ENCODE measurements around the gene OSBPL1A.
A peak's percentile ranks its signal among the peaks of the same experiment; 100 is the strongest.

Gene OSBPL1A

DNA sequence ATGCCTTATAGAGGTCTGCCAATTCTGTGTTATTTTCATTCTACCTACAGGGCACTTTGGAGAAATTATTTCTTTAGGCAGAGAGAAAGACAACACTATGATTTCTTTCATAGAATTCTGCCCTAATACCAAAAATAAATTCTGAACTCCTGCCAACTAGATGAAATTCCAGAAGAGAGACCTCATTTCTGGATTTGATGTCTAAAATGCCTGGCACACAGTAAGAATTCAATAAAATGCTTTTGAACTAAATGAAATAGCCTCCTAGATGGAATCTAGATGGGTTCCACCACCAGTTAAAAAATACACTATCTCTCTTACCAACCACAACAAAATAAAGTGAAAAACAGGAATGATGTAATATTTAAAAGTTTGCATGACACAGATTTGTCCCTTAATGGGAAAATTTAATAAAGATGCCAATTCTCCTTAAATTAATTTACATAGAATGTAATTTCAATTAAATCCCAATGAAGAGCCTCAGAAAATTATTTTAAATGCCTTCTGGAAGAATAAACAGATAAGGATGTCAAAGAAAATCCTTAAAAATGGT is 75.0 kb downstream of the OSBPL1A start:
- ATAC-seq (no peak), DNase-seq (no peak)
- Mint-ChIP-seq H3K4me3 (no peak overlapping the region), H3K9me3 (no peaks in the 10 kb centered on the region), H3K4me1 (no peaks in the 10 kb centered on the region), H3K27ac (peak overlapping the region in 1 of 2 donors; percentile 65), H3K27me3 (no peaks in the 10 kb centered on the region)

DNA sequence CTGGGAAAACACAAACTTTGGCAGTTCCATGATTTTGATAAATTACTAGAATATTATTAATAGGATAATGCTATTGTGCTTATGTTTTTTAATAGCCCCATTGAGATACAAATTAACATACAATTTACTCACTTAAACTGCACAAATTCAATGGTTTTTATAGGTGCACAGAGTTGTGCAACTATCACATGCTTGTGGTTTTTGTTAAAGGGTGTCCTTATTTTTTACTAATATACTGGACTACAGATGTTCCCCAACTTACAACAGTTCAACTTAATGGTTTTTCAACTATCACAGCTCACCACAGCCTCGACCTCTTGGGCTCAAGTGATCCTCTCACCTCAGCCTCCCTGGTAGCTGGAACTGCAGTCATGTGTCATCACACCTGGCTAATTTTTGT is 76.6 kb downstream of the OSBPL1A start:
- peaks cover 4% of the 10 kb centered on the region for H3K4me1 Mint-ChIP-seq
- no peak for DNase-seq
- no peaks in the 10 kb centered on the region for H3K27me3 Mint-ChIP-seq
- no peaks in the 10 kb centered on the region for H3K9me3 Mint-ChIP-seq
- H3K27ac Mint-ChIP-seq = no peak overlapping the region
- ATAC-seq = no peak
- no peak overlapping the region for H3K4me3 Mint-ChIP-seq

DNA sequence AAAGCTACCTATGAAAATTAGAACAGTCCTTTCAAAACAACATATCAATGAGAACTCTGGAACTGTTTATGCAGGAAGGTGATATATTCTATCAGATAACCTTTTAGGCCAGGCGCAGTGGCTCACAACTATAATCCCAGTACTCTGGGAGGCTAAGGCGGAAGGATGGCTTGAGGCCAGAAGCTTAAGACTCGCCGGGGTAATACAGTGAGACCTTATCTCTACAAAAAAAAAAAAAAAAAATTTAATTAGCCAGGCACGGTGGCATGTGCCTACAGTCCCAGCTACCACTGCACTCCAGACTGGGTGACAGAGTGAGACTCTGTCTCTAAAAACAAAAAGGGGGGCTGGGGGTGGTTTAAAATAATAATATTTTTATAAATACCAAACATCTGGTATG is 77.9 kb downstream of the OSBPL1A start:
- no peak overlapping the region for H3K27ac Mint-ChIP-seq
- DNase-seq (no peak), ATAC-seq (no peak)
- no peaks in the 10 kb centered on the region for H3K27me3 Mint-ChIP-seq
- peaks cover 4% of the 10 kb centered on the region for H3K4me1 Mint-ChIP-seq
- no peaks in the 10 kb centered on the region for H3K9me3 Mint-ChIP-seq
- no peak overlapping the region for H3K4me3 Mint-ChIP-seq

DNA sequence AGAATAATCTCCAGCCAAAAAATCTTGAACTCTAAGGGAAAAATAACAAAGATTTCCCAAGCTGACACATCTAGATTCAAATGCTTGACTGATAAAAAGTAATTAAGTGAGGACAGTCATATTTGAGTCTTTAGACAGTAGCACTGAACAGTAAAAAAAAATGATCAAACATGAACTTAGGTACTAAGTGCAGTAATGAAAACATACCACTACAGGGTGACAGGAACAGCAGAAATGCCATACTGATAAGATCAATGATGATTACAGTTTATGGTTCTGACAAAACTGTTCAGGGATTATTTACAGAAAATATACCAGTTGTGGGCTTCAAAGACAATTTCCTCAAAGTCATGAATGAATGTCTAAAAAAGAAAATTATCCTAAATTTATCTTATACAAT is 80.3 kb downstream of the OSBPL1A start:
- ATAC-seq (no peak), DNase-seq (no peak)
- no peak overlapping the region for H3K27ac Mint-ChIP-seq
- no peaks in the 10 kb centered on the region for H3K9me3 Mint-ChIP-seq
- H3K27me3 Mint-ChIP-seq = no peaks in the 10 kb centered on the region
- peaks cover 4% of the 10 kb centered on the region for H3K4me1 Mint-ChIP-seq
- H3K4me3 Mint-ChIP-seq = no peak overlapping the region

DNA sequence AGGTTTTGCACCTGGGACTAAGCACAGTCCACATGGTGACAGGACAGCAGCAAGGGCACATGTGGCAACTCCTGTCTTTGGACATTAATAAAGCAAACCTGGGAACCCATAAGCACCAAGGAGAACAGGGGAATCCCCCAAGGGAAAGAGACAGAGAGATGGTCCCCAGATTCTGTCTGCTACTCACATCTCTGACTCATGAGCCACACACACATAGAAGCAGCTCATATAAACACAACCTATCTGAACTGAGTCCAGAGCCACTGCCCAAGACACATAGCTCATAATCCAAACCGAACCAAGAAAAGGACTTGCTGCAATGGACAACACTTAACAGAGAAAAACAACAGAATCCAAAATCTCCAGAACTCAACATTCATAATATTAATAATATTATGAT is 82.5 kb downstream of the OSBPL1A start:
- ATAC-seq (no peak), DNase-seq (no peak)
- Mint-ChIP-seq H3K4me1 (peaks cover 4% of the 10 kb centered on the region), H3K4me3 (no peak overlapping the region), H3K27ac (peak overlapping the region in 1 of 2 donors; percentile 57), H3K27me3 (no peaks in the 10 kb centered on the region), H3K9me3 (no peaks in the 10 kb centered on the region)

DNA sequence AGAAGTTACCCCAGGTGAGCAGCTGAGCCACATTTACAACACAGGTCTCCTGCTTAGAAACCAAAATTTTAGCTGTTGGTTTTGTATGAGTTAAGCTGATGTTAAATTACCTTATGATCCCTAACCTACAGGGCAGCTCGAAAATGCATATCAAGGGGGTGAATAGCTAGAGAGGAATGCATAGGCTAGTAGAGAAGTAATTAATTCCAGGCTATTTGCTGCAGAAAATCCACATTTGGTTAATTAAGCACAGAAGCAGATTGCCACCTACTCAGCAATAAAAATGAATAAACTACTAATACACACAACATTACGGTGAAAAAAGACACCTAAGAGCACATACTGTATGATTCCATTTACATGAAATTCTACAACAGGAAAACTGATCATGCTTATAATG is 91.4 kb downstream of the OSBPL1A start:
- ATAC-seq (no peak), DNase-seq (no peak)
- no peaks in the 10 kb centered on the region for H3K4me1 Mint-ChIP-seq
- H3K27me3 Mint-ChIP-seq = no peaks in the 10 kb centered on the region
- no peak overlapping the region for H3K27ac Mint-ChIP-seq
- H3K4me3 Mint-ChIP-seq = no peak overlapping the region
- H3K9me3 Mint-ChIP-seq = no peaks in the 10 kb centered on the region

DNA sequence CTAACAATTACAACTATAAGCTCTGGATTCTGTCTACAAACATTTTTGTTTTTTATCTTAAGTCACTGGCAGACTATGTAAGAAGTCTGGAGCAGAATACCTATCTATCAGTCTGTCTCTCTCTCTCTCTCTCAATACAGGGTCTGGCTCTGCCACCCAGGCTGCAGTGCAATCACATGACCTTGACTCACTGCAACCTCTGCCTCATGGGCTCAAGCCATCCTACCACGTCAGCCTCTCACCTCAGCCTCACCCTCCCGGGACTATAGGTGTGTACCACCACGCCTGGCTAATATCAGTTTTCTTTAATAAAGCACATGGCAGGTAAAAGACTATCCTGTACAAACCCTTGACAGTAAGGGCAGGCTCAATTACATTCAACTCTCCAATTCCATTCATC is 96.9 kb downstream of the OSBPL1A start:
- no peak overlapping the region for H3K4me3 Mint-ChIP-seq
- H3K27ac Mint-ChIP-seq = no peak overlapping the region
- no peaks in the 10 kb centered on the region for H3K4me1 Mint-ChIP-seq
- ATAC-seq (no peak), DNase-seq (no peak)
- no peaks in the 10 kb centered on the region for H3K27me3 Mint-ChIP-seq
- no peaks in the 10 kb centered on the region for H3K9me3 Mint-ChIP-seq

DNA sequence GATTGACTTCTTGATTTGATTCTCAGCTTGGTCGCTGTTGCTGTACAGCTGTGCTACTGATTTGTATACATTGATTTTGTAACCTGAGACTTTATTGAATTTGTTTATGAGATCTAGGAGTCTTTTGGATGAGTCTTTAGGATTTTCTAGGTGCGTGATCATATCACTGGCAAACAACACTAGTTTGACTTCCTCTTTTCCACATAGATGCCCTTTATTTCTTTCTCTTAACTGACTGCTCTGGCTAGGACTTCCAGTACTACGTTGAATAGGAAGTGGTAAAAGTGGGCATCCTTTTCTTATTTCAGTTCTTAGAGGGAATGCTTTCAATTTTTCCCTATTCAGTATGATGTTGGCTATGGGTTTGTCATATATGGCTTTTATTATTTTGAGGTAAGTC is 101.3 kb downstream of the OSBPL1A start:
- no peaks in the 10 kb centered on the region for H3K4me1 Mint-ChIP-seq
- no peak overlapping the region for H3K27ac Mint-ChIP-seq
- no peak for ATAC-seq
- no peaks in the 10 kb centered on the region for H3K9me3 Mint-ChIP-seq
- DNase-seq = no peak
- no peaks in the 10 kb centered on the region for H3K27me3 Mint-ChIP-seq
- H3K4me3 Mint-ChIP-seq = no peak overlapping the region

DNA sequence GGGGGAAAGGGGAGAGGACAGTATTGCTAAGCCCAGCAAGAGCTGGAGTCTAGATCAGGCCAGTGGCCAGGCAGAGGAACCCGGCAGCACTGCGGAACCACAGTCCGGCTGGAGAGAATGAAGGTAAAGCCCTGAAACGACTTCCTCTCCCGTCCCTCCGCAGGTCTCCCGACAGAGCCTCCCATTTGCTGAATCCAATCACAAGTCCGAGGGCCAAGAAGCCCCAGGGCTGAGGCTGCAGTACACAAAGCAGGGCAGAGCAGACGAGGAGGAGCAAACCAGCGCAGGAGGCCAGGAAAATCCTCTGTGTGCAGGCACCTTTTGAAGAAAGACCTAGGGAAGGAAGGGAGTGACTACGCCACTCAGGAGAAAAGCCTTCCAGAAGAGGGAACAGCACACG is 104.4 kb downstream of the OSBPL1A start:
- H3K9me3 Mint-ChIP-seq = no peaks in the 10 kb centered on the region
- H3K27me3 Mint-ChIP-seq = no peaks in the 10 kb centered on the region
- no peak for ATAC-seq
- no peaks in the 10 kb centered on the region for H3K4me1 Mint-ChIP-seq
- H3K27ac Mint-ChIP-seq = no peak overlapping the region
- H3K4me3 Mint-ChIP-seq = no peak overlapping the region
- DNase-seq = no peak

DNA sequence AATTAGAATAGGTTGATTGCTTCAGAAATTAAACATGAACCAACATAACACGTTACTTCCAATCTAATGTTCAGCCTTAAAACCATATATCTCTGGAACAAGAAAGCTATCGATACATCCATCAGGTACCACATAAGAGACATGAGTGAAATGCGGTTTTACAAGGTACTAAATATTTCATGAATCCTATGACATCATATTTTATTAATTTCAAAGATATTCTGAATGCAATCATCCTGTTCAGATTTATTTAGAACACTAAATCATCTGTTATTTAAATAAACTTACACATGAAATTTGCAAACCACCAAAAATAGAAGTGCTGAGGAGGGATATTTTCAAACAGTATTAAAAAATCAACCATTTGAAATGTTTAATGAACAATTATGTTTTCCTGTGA is 119.0 kb downstream of the OSBPL1A start:
- Mint-ChIP-seq H3K4me1 (no peaks in the 10 kb centered on the region), H3K27ac (no peak overlapping the region), H3K4me3 (no peak overlapping the region), H3K27me3 (peaks cover 9% of the 10 kb centered on the region), H3K9me3 (no peaks in the 10 kb centered on the region)
- DNase-seq = no peak
- ATAC-seq = no peak

DNA sequence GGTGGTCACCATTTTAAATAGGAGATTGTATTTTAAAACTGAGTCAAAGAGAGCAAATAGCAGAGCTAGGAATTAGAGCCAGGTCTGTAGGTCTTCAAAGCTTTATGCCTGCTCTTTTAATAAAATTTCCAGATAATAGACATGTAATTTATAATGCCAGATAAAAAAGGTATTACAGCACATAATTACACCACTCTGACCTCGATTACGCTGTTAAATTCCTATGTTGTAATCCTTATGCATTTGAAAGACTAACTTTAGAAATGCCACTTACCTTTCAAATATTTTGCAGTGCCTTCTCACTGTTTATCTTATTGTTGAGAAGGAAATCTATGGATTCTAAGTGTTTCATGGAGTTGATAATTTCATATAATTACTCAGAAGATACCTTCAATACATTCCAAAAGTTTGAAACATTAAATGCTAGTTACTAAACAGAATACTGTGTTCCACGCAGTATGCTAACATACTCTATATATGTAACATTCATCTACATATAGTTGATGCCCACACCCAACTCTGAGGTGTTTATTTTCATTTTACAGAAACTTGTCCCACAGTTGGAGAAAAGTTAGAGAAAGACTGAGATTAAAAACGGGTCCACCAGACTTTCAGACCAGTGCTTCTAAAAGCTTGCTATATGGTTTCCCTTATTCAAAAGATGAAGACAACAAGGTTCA is 120.0 kb downstream of the OSBPL1A start:
- DNase-seq = no peak
- H3K4me1 Mint-ChIP-seq = no peaks in the 10 kb centered on the region
- no peak overlapping the region for H3K4me3 Mint-ChIP-seq
- no peak for ATAC-seq
- H3K27me3 Mint-ChIP-seq = peaks cover 16% of the 10 kb centered on the region
- no peak overlapping the region for H3K27ac Mint-ChIP-seq
- H3K9me3 Mint-ChIP-seq = no peaks in the 10 kb centered on the region

DNA sequence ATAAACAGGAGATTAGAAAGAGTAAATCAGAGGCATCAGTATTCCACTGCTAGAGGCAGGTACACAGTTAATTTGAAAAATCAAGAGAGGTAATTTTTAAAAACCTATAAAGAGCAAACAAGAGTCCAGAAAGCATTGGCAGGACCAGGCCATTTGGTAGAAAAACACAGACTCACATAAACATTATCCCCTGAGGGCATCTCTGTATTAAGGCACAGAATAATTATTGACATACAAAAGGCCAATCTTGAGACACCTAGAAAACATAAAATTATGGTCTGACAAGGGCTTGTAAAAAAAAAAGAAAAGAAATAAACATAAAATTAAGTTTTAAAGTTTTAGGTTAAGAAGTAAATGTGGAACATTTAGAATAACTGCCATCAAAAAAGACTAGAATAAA is 120.6 kb downstream of the OSBPL1A start:
- H3K4me1 Mint-ChIP-seq = peaks cover 4% of the 10 kb centered on the region
- DNase-seq (no peak), ATAC-seq (no peak)
- H3K4me3 Mint-ChIP-seq = no peak overlapping the region
- no peak overlapping the region for H3K27ac Mint-ChIP-seq
- H3K27me3 Mint-ChIP-seq = peaks cover 19% of the 10 kb centered on the region
- no peaks in the 10 kb centered on the region for H3K9me3 Mint-ChIP-seq

DNA sequence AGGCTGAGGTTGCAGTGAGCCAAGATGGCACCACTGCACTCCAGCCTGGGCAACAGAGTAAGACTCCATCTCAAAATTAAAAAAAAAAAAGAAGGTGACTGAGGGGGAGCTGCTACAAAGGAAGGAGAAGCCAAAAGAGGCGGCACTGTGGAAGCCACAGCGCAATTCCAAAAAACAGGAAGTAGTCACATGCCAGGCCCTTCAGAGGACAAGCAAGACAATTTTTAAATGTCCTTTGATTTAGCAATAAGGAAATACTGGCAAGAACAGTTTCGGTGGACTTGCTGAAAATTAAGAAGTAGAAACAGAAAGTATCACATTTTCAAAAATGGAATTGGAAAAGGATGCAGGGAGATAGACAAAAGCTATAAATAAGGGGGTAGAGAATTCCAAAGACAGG is 122.8 kb downstream of the OSBPL1A start:
- DNase-seq = no peak
- Mint-ChIP-seq H3K27ac (no peak overlapping the region), H3K4me3 (no peak overlapping the region), H3K27me3 (peaks cover 34% of the 10 kb centered on the region), H3K4me1 (peaks cover 11% of the 10 kb centered on the region), H3K9me3 (no peaks in the 10 kb centered on the region)
- no peak for ATAC-seq

DNA sequence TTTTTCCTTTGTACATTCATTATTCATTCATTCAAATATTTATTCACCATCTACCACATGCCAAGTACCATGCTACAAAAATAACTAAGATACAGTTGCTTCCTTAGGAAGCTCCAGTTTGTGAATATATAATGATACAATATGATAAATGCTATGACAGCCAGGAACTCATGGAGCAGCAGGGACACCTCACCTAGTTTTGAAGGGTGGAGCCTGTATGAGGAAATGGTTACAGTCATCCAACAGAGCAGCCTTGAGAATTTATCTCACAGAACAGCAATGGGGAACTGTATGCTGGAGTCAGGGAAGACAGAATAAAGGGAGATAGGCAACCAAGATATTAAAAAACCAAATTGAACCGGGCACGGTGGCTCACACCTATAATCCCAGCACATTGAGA is 124.0 kb downstream of the OSBPL1A start:
- ATAC-seq (no peak), DNase-seq (no peak)
- peaks cover 11% of the 10 kb centered on the region for H3K4me1 Mint-ChIP-seq
- H3K27me3 Mint-ChIP-seq = peaks cover 34% of the 10 kb centered on the region
- H3K4me3 Mint-ChIP-seq = no peak overlapping the region
- H3K9me3 Mint-ChIP-seq = peaks cover 3 to 4% of the 10 kb centered on the region in 2 donors
- no peak overlapping the region for H3K27ac Mint-ChIP-seq

DNA sequence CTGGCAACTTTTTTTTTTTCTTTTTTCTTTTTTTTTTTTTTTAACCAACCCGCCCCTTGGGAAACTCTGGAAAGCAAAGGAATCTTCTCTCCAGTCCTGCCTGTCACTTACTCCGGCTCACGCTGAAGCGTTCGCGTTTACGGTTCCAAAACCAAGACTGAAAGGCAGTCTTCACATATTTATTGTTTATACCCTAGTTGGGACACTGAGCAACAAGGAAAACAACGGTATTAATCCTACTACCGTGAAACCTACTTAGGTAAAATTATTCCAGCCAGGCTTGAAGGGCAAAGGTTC is 125.4 kb downstream of the OSBPL1A start:
- DNase-seq = no peak
- Mint-ChIP-seq H3K4me3 (peak overlapping the region; percentile 76 to 77), H3K27ac (no peak overlapping the region), H3K27me3 (peaks cover 34% of the 10 kb centered on the region), H3K9me3 (peaks cover 5% of the 10 kb centered on the region in 2 donors), H3K4me1 (peaks cover 11% of the 10 kb centered on the region)
- no peak for ATAC-seq

DNA sequence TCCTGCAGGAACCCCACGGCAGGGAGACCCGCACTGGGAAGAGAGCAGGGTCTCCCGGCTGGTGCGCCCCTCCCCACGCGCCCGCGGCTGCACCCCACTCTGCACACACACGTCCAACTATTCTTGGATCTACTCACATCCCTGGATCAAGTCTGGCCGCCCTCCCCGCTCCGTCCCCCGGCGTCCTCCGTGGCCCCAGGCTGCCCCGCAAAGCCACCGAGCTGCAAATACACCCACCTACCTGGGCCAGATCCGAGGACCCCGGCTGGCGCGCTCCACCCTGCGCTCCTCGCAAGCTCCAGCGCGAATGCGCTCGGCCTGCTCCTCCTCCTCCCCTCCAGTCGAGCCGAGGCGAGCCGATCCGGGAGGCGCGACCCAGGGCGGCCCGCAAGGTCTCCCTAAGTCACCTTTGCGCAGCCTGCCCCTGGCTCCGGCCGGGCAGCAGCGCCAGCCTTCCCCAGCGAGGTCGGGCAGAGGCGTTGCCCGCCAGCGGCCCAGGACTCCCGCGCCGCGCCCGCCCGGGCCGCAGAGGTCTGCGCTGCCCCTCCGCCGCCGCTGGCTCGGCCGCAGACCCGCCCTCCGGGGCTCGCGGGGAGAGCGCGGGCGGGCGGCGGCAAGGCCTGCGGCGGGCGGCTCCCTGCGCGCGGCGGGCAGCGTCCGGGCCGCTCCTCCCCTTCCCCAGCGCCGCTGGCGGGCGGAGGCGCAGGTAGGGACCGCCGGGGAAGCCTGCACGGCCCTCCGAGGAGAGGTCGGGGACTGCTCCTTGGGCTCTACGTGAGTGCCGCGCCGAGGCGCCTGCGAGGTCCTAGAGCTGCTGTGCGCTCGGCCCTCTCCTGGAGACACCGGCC is 126.0 kb downstream of the OSBPL1A start:
- ATAC-seq = peak; percentile 90
- Mint-ChIP-seq H3K27me3 (peaks cover 34% of the 10 kb centered on the region), H3K9me3 (peaks cover 5% of the 10 kb centered on the region in 2 donors), H3K27ac (no peak overlapping the region), H3K4me1 (peaks cover 11% of the 10 kb centered on the region), H3K4me3 (peak overlapping the region; percentile 76 to 77)
- peak; percentile 26 to 33 for DNase-seq
